Kidney (tissue), 14 donors: ENCODE results near the gene DEFB121. TPM values are rescaled to one million over a fixed set of nuclear protein-coding genes. Genes with fewer than 3 reads are reported as not detected.

Experiments used
- DNase-seq, 5 donors: peaks; one replicate each; pipeline ENCODE4 v3.0.0-alpha.2; 2013 to 2020
- FAIRE-seq: peaks from 2 replicates; lab custom pipeline; 2012; peaks lifted over from hg19 to GRCh38; lab: Jason Lieb, UNC
- H3K27ac ChIP-seq, 2 donors: one replicate each; pipeline ENCODE4 v1.7.0; 2013; ENCODE audit warnings: low read depth in 2 of 2, low read length in 2 of 2, inconsistent platforms in 1 of 2
- H3K27me3 ChIP-seq: one replicate; pipeline ENCODE4 v1.7.1; 2013; ENCODE audit warnings: low read length, inconsistent platforms; ENCODE audit not compliant: control insufficient read depth, insufficient read depth
- H3K36me3 ChIP-seq, 3 donors: one replicate each; pipeline versions ENCODE4 v1.7.0 to v1.7.1; 2013; ENCODE audit warnings: low read length in 3 of 3, control low read depth in 1 of 3, inconsistent platforms in 1 of 3; ENCODE audit not compliant: insufficient read depth in 3 of 3, control insufficient read depth in 2 of 3
- H3K4me1 ChIP-seq, 3 donors: one replicate each; pipeline versions ENCODE4 v1.7.0 to v1.7.1; 2013; ENCODE audit warnings: low read length in 3 of 3, inconsistent platforms in 1 of 3, low read depth in 1 of 3; ENCODE audit not compliant: control insufficient read depth in 2 of 3, insufficient read depth in 2 of 3
- H3K4me3 ChIP-seq, 3 donors: one replicate each; pipeline versions ENCODE4 v1.7.0 to v1.8.1; 2013; ENCODE audit warnings: low read length in 3 of 3, control low read depth in 1 of 3, inconsistent platforms in 1 of 3
- H3K9ac ChIP-seq, 3 donors: one replicate each; pipeline versions ENCODE4 v1.7.0 to v1.7.1; 2013; ENCODE audit warnings: low read length in 3 of 3, control low read depth in 1 of 3, inconsistent platforms in 1 of 3
- H3K9me3 ChIP-seq, 3 donors: one replicate each; pipeline versions ENCODE4 v1.7.0 to v1.7.1; 2013; ENCODE audit warnings: low read length in 3 of 3, control low read depth in 1 of 3, inconsistent platforms in 1 of 3; ENCODE audit not compliant: control insufficient read depth in 2 of 3, insufficient read depth in 1 of 3
- intact Hi-C: fragments of 100-400 bp; cut with DNase I; formaldehyde crosslinking; loops from one replicate; pipeline ENCODE4 v1.11.1; 2022
- polyA plus RNA-seq: library from polyadenylated mRNA; stranded (reverse); fragments of 350-450 nt; fragmentation: Illumina TruSeq; extraction: RNeasy Lipid Tissue Mini Kit (QIAGEN cat#74804); gene quantifications from one replicate; pipeline ENCODE4 v1.2.3, GENCODE V29; 2014; ENCODE audit warnings: low read depth, low replicate concordance; ENCODE audit not compliant: insufficient read depth
- total RNA-seq: library from RNA; stranded (reverse); fragmentation: NEBNext Ultra II Directional; extraction: Animal tissue kit (Norgen Biotek cat#: 25700); gene quantifications from one replicate; pipeline ENCODE4 v1.2.1, GENCODE V29; 2021
- TF ChIP-seq, protein P1 (sequence below): IDR thresholded peaks from 3 replicates; pipeline ENCODE4 v1.5.1; 2012; ENCODE audit warnings: mild to moderate bottlenecking, moderate library complexity, borderline replicate concordance; ENCODE audit not compliant: insufficient read depth; ENCODE audit errors: extremely low read depth
- donor health status: control.
- donor health status: control.
- donor health status: control.
- donor health status: control.
- donor health status: control.
- donor health status: DM: yes; HTN: yes; CAD: no.
- donor health status: Normal renal cell carcinoma (clear cell type).

DEFB121 gene
- total and polyA plus RNA-seq, 2 donors from 2014 or later: not detected

GRCh38 chr20:31418307-31418706 lies 12.3 kb upstream of the DEFB121 start:
- Histone ChIP-seq H3K4me3 (no peak overlapping the region), H3K36me3 (no peaks in the 10 kb centered on the region), H3K9me3 (no peaks in the 10 kb centered on the region), H3K27ac (no peak overlapping the region), H3K27me3 (no peaks in the 10 kb centered on the region), H3K9ac (no peak overlapping the region), H3K4me1 (no peaks in the 10 kb centered on the region)
- FAIRE-seq: no peak
- intact Hi-C loops: no loop called here
- no peak for DNase-seq
- TF ChIP-seq, protein P1, sequence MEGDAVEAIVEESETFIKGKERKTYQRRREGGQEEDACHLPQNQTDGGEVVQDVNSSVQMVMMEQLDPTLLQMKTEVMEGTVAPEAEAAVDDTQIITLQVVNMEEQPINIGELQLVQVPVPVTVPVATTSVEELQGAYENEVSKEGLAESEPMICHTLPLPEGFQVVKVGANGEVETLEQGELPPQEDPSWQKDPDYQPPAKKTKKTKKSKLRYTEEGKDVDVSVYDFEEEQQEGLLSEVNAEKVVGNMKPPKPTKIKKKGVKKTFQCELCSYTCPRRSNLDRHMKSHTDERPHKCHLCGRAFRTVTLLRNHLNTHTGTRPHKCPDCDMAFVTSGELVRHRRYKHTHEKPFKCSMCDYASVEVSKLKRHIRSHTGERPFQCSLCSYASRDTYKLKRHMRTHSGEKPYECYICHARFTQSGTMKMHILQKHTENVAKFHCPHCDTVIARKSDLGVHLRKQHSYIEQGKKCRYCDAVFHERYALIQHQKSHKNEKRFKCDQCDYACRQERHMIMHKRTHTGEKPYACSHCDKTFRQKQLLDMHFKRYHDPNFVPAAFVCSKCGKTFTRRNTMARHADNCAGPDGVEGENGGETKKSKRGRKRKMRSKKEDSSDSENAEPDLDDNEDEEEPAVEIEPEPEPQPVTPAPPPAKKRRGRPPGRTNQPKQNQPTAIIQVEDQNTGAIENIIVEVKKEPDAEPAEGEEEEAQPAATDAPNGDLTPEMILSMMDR: no peak

GRCh38 chr20:31415653-31416052 lies 9.6 kb upstream of the DEFB121 start:
- DNase-seq: no peak
- intact Hi-C loops: no loop called here
- Histone ChIP-seq H3K9ac (no peak overlapping the region), H3K27me3 (no peaks in the 10 kb centered on the region), H3K27ac (no peak overlapping the region), H3K4me1 (no peaks in the 10 kb centered on the region), H3K9me3 (no peaks in the 10 kb centered on the region), H3K36me3 (no peaks in the 10 kb centered on the region), H3K4me3 (no peak overlapping the region)
- TF ChIP-seq, protein P1: no peak
- no peak for FAIRE-seq

- no peak for FAIRE-seq
- Histone ChIP-seq H3K27me3 (no peaks in the 10 kb centered on the region), H3K36me3 (no peaks in the 10 kb centered on the region), H3K4me3 (no peak overlapping the region), H3K4me1 (no peaks in the 10 kb centered on the region), H3K9ac (no peak overlapping the region), H3K27ac (no peak overlapping the region), H3K9me3 (no peaks in the 10 kb centered on the region)
- no peak for DNase-seq
- TF ChIP-seq, protein P1: no peak
- intact Hi-C loops: no loop called here
These were observed 8.4 kb upstream of the DEFB121 start for GRCh38 chr20:31414381-31414780.

DNA sequence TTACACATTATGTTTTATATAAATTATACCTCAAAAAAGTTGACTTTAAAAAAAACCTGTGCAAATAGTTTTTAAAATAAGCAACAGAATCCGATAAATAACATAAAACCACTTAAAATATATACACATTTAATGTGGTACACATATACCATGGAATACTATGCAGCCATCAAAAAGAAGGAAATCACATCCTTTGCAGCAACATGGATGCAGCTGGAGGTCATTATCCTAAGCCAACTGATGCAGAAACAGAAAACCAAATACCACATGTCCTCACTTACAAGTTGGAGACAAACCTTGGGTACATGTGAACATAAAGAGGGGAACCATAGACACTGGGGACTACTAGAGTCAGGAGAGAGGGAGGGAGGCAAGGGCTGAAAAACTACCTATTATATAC lies 4.0 kb upstream of the DEFB121 start:
- Histone ChIP-seq H3K36me3 (no peaks in the 10 kb centered on the region), H3K4me3 (no peak overlapping the region), H3K4me1 (no peaks in the 10 kb centered on the region), H3K27ac (no peak overlapping the region), H3K9ac (no peak overlapping the region), H3K27me3 (no peaks in the 10 kb centered on the region), H3K9me3 (no peaks in the 10 kb centered on the region)
- DNase-seq (no peak), FAIRE-seq (no peak)
- intact Hi-C loops: no loop called here
- TF ChIP-seq, protein P1: no peak
